GM19193 (cell line): ENCODE measurements around the gene SFTPB.

Source experiments
- POLR2A ChIP-seq: IDR thresholded peaks from 4 replicates; pipeline ENCODE4 v1.6.1; 2011; ENCODE audit not compliant: insufficient read depth, insufficient read length; ENCODE audit errors: extremely low read depth

SFTPB gene

GRCh38 chr2:85656468-85656867 lies 11.5 kb downstream of the SFTPB start:
- TF ChIP-seq POLR2A: no peak

- no peak for TF ChIP-seq POLR2A
Observed at GRCh38 chr2:85655961-85656417, 12.0 kb downstream of the SFTPB start.

DNA sequence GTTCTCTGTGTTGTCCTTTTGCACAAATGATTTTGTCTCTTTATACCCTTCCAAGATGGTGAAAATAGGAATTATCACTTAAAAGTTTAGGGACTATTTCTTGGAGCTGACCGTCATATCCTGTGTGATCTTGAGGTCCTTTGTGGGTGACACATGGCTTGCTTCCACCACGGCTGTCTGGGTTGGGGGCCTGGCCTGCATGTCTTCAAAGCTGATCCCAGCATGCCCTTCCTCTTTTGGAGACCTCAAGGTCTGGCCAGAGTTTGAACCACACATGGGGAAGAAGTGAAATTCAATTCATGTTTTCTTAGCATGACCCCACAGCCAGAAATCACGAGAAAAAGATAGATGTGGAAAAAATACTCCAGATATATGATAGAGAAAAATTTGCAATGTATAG lies 14.0 kb downstream of the SFTPB start:
- no peak for TF ChIP-seq POLR2A

GRCh38 chr2:85652056-85652455 lies 15.9 kb downstream of the SFTPB start:
- no peak for TF ChIP-seq POLR2A

DNA sequence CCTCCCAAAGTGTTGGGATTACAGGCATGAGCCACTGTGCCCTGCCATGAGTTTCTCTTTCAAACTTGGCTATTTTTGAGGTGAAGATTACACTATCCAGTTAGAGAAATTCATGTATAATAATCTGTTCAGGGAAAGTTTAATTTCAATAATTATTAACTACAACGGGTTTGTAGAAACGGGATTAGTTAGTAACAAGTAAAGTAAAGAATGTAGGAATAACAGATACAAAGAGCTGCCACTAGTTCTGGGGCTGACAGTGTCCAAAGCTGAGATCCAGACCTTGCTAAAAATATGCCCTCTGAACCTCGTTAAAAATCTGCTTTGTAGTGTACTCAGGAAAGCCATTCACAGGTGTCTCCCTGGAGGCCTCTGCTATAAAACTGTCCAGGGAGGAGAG lies 16.9 kb downstream of the SFTPB start:
- no peak for TF ChIP-seq POLR2A

GRCh38 chr2:85650456-85650855 lies 17.5 kb downstream of the SFTPB start:
- no peak for TF ChIP-seq POLR2A

- TF ChIP-seq POLR2A: no peak
Observed at GRCh38 chr2:85649201-85650190, 18.5 kb downstream of the SFTPB start.

DNA sequence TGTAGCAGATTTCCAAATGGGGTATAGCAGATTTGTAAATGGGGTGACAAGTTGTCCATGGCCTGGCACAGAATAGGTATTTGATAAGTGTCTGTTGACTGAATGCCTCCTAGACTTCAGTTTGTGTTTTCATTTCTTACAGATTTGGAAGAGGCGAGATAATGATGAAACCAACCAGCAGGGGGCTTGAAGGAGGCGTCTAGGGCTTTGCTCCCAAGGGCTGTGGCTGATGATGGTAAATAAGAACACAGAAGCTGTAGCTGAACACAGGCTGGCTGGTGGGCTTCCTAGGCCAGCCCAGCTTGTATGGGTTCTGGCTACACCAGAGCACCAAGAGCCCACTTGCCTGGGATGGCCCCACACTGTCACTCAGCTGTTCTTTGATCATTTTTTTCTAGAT lies 19.4 kb downstream of the SFTPB start:
- TF ChIP-seq POLR2A: no peak

GRCh38 chr2:85647823-85648526 lies 20.0 kb downstream of the SFTPB start:
- no peak for TF ChIP-seq POLR2A

DNA sequence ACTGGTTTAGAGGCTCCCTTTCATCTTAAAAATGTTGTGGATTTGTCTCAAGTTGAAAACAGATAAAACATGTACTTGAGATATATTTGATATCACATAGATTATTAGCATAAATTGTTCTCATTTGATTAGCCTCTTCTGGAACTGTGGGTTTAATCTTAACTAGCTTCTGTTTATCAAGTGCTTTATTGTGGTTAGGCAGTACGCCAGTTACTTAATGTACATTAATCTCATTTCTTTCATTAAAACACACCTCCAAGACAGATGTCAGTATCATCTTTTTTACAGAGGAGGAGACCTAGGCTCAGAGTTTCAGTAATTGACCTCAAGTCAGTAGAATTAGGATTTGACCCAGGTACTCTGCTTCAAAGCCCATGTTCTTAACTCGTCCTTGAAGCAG lies 21.8 kb downstream of the SFTPB start:
- no peak for TF ChIP-seq POLR2A

DNA sequence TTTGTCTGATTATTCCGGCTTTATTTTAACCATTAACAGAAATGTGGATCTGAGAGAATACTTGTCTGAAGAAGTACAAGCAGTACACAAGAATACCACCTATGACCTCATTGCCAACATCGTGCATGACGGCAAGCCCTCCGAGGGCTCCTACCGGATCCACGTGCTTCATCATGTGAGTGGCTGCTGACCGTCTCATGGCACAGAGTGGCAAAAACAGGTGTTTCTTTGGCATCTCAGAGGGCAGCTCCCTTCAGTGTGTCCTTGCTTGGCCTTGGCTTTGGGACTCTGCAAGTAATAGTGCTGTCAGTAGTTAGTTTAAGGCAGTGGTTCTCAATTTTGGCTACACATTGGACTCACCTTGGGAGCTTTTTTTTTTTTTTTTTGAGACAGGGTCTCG lies 23.1 kb downstream of the SFTPB start:
- no peak for TF ChIP-seq POLR2A

- TF ChIP-seq POLR2A: no peak
Observed at GRCh38 chr2:85642725-85643124, 25.3 kb downstream of the SFTPB start.

- no peak for TF ChIP-seq POLR2A
Observed at GRCh38 chr2:85635636-85636035, 32.4 kb downstream of the SFTPB start.

- TF ChIP-seq POLR2A: no peak
Observed at GRCh38 chr2:85635011-85635410, 33.0 kb downstream of the SFTPB start.

DNA sequence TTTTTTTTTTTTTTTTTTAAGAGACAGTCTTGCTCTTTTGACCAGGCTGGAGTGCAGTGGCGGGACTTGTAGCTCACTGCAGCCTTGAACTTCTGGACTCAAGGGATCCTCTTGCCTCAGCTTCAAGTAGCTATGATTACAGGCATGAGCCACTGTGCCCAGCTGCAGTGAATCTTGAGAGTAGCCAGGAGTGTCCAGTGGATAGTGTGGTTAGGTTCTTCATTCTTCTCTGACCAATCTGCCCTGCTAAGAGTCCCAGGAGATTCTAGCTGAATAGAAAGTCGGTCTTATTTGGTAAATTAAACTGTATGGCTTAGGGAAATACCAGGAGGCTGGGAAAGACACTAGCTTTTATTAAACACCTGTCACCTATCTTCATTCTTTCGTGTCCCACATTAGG lies 36.7 kb downstream of the SFTPB start:
- no peak for TF ChIP-seq POLR2A

- no peak for TF ChIP-seq POLR2A
Observed at GRCh38 chr2:85628658-85629057, 39.3 kb downstream of the SFTPB start.

- TF ChIP-seq POLR2A: no peak
Observed at GRCh38 chr2:85623991-85624390, 44.0 kb downstream of the SFTPB start.

- no peak for TF ChIP-seq POLR2A
Observed at GRCh38 chr2:85621338-85621737, 46.7 kb downstream of the SFTPB start.
